Liver (tissue), 3 donors: ENCODE measurements around the gene RCOR1.

Experiments
- RAD21 ChIP-seq, 2 donors: IDR thresholded peaks; 2 replicates each; pipeline ENCODE4 v1.6.1; 2016; ENCODE audit warnings: antibody characterized with exemption in 2 of 2, mild to moderate bottlenecking in 2 of 2
- TAF1 ChIP-seq: conservative IDR thresholded peaks from 2 replicates; pipeline ENCODE4 v1.6.1; 2016; ENCODE audit warnings: antibody characterized with exemption, mild to moderate bottlenecking
- TF ChIP-seq, protein P1 (sequence below): fragments of 150-350 bp; IDR thresholded peaks from 2 replicates; pipeline ENCODE4 v1.5.1; 2017; ENCODE audit warnings: improper control_type of control experiment, low read depth, low read length; ENCODE audit not compliant: missing input control
- TF ChIP-seq, protein P2 (sequence below): IDR thresholded peaks from 2 replicates; pipeline ENCODE4 v1.6.1; 2016; ENCODE audit warnings: antibody characterized with exemption, mild to moderate bottlenecking
- TF ChIP-seq, protein P3 (sequence below): IDR thresholded peaks from 2 replicates; pipeline ENCODE4 v1.6.1; 2016; ENCODE audit warnings: antibody characterized with exemption
- donor health status: healthy.
- donor health status: healthy.

DNA sequence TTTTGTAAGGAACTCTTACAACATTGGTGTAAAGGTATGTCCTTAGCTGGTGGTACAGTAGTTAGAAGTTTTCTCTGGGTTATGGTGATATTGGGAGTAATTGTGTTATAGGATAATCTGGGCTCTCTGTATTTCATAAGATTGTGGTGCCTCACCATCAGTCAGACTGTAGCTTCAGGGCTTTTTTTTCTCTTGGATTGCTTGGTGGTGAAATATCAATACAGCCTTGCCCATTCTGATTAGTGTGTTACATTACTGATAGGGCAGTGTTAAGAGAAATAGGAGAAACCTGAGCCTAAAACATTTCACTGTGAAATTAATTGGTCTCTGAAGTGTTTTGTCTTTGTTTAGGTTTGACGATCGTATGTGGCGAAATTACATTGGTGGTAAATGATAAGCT lies 71.0 kb downstream of the RCOR1 start:
- TF ChIP-seq, protein P1, sequence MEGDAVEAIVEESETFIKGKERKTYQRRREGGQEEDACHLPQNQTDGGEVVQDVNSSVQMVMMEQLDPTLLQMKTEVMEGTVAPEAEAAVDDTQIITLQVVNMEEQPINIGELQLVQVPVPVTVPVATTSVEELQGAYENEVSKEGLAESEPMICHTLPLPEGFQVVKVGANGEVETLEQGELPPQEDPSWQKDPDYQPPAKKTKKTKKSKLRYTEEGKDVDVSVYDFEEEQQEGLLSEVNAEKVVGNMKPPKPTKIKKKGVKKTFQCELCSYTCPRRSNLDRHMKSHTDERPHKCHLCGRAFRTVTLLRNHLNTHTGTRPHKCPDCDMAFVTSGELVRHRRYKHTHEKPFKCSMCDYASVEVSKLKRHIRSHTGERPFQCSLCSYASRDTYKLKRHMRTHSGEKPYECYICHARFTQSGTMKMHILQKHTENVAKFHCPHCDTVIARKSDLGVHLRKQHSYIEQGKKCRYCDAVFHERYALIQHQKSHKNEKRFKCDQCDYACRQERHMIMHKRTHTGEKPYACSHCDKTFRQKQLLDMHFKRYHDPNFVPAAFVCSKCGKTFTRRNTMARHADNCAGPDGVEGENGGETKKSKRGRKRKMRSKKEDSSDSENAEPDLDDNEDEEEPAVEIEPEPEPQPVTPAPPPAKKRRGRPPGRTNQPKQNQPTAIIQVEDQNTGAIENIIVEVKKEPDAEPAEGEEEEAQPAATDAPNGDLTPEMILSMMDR, result no peak
- TF ChIP-seq, protein P2, sequence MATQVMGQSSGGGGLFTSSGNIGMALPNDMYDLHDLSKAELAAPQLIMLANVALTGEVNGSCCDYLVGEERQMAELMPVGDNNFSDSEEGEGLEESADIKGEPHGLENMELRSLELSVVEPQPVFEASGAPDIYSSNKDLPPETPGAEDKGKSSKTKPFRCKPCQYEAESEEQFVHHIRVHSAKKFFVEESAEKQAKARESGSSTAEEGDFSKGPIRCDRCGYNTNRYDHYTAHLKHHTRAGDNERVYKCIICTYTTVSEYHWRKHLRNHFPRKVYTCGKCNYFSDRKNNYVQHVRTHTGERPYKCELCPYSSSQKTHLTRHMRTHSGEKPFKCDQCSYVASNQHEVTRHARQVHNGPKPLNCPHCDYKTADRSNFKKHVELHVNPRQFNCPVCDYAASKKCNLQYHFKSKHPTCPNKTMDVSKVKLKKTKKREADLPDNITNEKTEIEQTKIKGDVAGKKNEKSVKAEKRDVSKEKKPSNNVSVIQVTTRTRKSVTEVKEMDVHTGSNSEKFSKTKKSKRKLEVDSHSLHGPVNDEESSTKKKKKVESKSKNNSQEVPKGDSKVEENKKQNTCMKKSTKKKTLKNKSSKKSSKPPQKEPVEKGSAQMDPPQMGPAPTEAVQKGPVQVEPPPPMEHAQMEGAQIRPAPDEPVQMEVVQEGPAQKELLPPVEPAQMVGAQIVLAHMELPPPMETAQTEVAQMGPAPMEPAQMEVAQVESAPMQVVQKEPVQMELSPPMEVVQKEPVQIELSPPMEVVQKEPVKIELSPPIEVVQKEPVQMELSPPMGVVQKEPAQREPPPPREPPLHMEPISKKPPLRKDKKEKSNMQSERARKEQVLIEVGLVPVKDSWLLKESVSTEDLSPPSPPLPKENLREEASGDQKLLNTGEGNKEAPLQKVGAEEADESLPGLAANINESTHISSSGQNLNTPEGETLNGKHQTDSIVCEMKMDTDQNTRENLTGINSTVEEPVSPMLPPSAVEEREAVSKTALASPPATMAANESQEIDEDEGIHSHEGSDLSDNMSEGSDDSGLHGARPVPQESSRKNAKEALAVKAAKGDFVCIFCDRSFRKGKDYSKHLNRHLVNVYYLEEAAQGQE, result no peak
- TF ChIP-seq TAF1 (no peak), RAD21 (IDR thresholded peaks at IDR 0.05) (no peak)
- TF ChIP-seq, protein P3, sequence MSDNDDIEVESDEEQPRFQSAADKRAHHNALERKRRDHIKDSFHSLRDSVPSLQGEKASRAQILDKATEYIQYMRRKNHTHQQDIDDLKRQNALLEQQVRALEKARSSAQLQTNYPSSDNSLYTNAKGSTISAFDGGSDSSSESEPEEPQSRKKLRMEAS, result no peak
